ENCODE results near the gene NUBP1. TPM values are rescaled to one million over a fixed set of nuclear protein-coding genes. Genes with fewer than 3 reads are reported as not detected.
A peak's percentile ranks its signal among the peaks of the same experiment; 100 is the strongest.

Gene NUBP1
- total and polyA plus RNA-seq, 7 donors, result 24.7 to 74.7 (median 29.6) TPM

DNA sequence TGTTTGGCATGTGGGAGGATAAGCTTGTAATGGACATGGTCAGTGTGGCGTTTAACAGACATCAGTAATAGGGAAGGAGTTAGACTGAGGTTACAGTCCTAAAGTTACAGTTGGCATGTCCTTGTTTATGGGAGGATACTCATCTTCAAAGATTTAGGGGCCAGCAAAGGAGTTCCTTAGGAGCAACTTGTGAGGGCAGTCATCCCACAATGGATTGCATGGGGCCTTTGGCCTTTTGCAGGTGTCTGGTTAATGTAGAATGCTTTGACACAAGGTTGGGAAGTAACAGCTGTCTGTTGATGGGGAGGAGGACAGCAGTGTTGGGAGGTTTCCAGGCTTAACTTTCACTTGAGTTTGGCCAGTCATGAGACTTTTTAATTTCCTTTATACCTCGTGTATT is 2.2 kb downstream of the NUBP1 start:
- H3K4me3 ChIP-seq, result no peak overlapping the region
- peaks cover 20% of the 10 kb centered on the region for H3K4me1 ChIP-seq
- DNase-seq (no peak), ATAC-seq (no peak)
- peaks cover 6 to 40% of the 10 kb centered on the region in 2 donors for H3K36me3 ChIP-seq (ENCODE audit: insufficient read depth in 1 of 2, low read depth in 1 of 2)
- no peak overlapping the region for H3K27ac ChIP-seq
- H3K9me3 ChIP-seq, result no peaks in the 10 kb centered on the region
- TF ChIP-seq, protein P1, sequence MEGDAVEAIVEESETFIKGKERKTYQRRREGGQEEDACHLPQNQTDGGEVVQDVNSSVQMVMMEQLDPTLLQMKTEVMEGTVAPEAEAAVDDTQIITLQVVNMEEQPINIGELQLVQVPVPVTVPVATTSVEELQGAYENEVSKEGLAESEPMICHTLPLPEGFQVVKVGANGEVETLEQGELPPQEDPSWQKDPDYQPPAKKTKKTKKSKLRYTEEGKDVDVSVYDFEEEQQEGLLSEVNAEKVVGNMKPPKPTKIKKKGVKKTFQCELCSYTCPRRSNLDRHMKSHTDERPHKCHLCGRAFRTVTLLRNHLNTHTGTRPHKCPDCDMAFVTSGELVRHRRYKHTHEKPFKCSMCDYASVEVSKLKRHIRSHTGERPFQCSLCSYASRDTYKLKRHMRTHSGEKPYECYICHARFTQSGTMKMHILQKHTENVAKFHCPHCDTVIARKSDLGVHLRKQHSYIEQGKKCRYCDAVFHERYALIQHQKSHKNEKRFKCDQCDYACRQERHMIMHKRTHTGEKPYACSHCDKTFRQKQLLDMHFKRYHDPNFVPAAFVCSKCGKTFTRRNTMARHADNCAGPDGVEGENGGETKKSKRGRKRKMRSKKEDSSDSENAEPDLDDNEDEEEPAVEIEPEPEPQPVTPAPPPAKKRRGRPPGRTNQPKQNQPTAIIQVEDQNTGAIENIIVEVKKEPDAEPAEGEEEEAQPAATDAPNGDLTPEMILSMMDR (IDR thresholded peaks at IDR 0.05), result no peak
- H3K27me3 ChIP-seq (ENCODE audit: insufficient read depth in 3 of 3, low read length in 2 of 3), result no peaks in the 10 kb centered on the region
- intact Hi-C loops (cut with DNase I), result loop anchor here (2.0 to 10.0 kb wide), 3 partner anchors 81 to 173 kb away; no protein-coding TSS in a partner anchor
- WGBS, 3 donors, result 25 to 44% (median 31%) methylated on average over 2 of the region's 2 CpGs

- H3K4me1 ChIP-seq, result peaks cover 1% of the 10 kb centered on the region
- ATAC-seq (no peak), DNase-seq (no peak)
- H3K36me3 ChIP-seq (ENCODE audit: insufficient read depth in 1 of 2, low read depth in 1 of 2), result peaks cover 6 to 86% of the 10 kb centered on the region in 2 donors
- H3K27me3 ChIP-seq (ENCODE audit: insufficient read depth in 3 of 3, low read length in 2 of 3), result no peaks in the 10 kb centered on the region
- intact Hi-C loops (cut with DNase I), result no loop called here
- no peaks in the 10 kb centered on the region for H3K9me3 ChIP-seq
- 86 to 90% (median 86%) methylated on average over 11 of the region's 11 CpGs for WGBS, 3 donors
- no peak overlapping the region for H3K27ac ChIP-seq
- no peak overlapping the region for H3K4me3 ChIP-seq
- TF ChIP-seq, protein P1 (IDR thresholded peaks at IDR 0.05), result no peak
Observed at GRCh38 chr16:10750793-10751192, 7.2 kb downstream of the NUBP1 start.

DNA sequence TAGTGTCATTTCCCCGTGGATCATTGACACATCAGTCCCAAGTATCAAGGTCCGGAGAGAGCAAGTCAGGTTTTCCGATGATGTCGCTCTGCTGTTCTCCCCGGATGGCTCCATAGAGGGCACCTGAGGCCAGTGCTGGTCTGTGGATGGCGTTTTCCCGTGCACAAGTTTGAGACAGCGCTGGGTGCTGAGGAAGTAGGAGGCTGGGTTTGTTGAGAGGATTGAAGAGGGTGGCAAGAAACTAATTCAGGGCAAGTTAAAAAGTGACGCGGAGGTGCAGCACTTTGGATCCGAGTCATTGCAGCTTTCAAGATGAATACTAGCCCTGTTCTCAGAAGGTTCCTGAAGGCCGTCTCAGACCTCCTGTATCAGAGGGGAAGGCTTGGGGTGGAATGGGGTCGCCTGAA is 7.7 kb downstream of the NUBP1 start:
- Histone ChIP-seq H3K36me3 (ENCODE audit: insufficient read depth in 1 of 2, low read depth in 1 of 2) (peaks cover 6 to 91% of the 10 kb centered on the region in 2 donors), H3K4me3 (no peak overlapping the region), H3K27me3 (ENCODE audit: insufficient read depth in 3 of 3, low read length in 2 of 3) (no peaks in the 10 kb centered on the region), H3K27ac (no peak overlapping the region), H3K4me1 (no peaks in the 10 kb centered on the region), H3K9me3 (no peaks in the 10 kb centered on the region)
- TF ChIP-seq, protein P1 (IDR thresholded peaks at IDR 0.05), result no peak
- intact Hi-C loops (cut with DNase I), result no loop called here
- WGBS, 3 donors, result 74 to 78% (median 77%) methylated on average over 13 of the region's 13 CpGs
- ATAC-seq, result no peak
- no peak for DNase-seq

GRCh38 chr16:10752843-10753523 is 9.3 kb downstream of the NUBP1 start:
- DNase-seq (peak in 1 of 2 donors; percentile 48), ATAC-seq (no peak)
- TF ChIP-seq, protein P1 (IDR thresholded peaks at IDR 0.05), result no peak
- H3K27ac ChIP-seq, result no peak overlapping the region
- WGBS, 3 donors, result 89 to 92% (median 91%) methylated on average over 10 of the region's 10 CpGs
- H3K27me3 ChIP-seq (ENCODE audit: insufficient read depth in 3 of 3, low read length in 2 of 3), result no peaks in the 10 kb centered on the region
- H3K4me1 ChIP-seq, result no peaks in the 10 kb centered on the region
- H3K36me3 ChIP-seq (ENCODE audit: insufficient read depth in 1 of 2, low read depth in 1 of 2), result peaks cover 4 to 95% of the 10 kb centered on the region in 2 donors
- intact Hi-C loops (cut with DNase I), result no loop called here
- no peaks in the 10 kb centered on the region for H3K9me3 ChIP-seq
- H3K4me3 ChIP-seq, result no peak overlapping the region

DNA sequence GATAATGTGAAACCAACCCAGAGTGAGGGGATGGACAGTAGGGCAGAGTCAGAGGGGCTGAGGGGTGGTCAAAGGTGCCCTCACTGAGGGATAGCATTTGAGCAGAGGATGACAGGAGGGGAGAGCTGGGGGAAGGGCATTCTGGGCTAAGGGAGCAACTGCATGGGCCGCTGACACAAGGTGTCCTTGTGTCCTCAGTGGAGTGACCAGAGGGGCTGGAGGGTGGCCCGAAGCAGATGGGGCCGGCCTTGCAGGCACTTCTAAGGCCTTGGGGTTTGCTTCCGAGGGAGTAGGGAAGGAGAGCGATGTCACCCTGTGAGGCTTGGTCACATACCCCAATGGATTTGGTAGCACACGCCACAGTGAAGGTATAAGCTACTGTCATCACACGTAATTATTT is 10.0 kb downstream of the NUBP1 start:
- intact Hi-C loops (cut with DNase I), result no loop called here
- Histone ChIP-seq H3K27ac (no peak overlapping the region), H3K4me3 (no peak overlapping the region), H3K36me3 (ENCODE audit: insufficient read depth in 1 of 2, low read depth in 1 of 2) (peaks cover 4 to 95% of the 10 kb centered on the region in 2 donors), H3K27me3 (ENCODE audit: insufficient read depth in 3 of 3, low read length in 2 of 3) (no peaks in the 10 kb centered on the region), H3K4me1 (no peaks in the 10 kb centered on the region), H3K9me3 (no peaks in the 10 kb centered on the region)
- ATAC-seq (no peak), DNase-seq (no peak)
- TF ChIP-seq, protein P1 (IDR thresholded peaks at IDR 0.05), result no peak
- WGBS, 3 donors, result 95 to 98% (median 97%) methylated on average over 7 of the region's 7 CpGs
